MCF 10A (cell line): Measurements from ENCODE around the gene B4GALNT3. TPM values are rescaled to one million over a fixed set of nuclear protein-coding genes. Genes with fewer than 3 reads are reported as not detected.

Experiments used
- BruUV-seq: library from RNA; stranded (reverse); fragments of 400-500 nt; replicated peaks from 2 replicates; lab custom pipeline; 2021; lab: Mats Ljungman, UMichigan
- CTCF ChIA-PET: fragments of 300-600 bp; sonication (Branson Sonifier 250); formaldehyde crosslinking; extraction: SDS; loops from one replicate; lab custom pipeline; 2021; ENCODE audit warnings: antibody characterized with exemption, inconsistent platforms; lab: Yijun Ruan, JAX
- POLR2A ChIA-PET: fragments of 300-600, 350-650 bp; sonication (Branson Sonifier 250); formaldehyde crosslinking; extraction: SDS; loops from one replicate; lab custom pipeline; 2020; ENCODE audit warnings: antibody characterized with exemption, inconsistent platforms; lab: Yijun Ruan, JAX
- DNase-seq: peaks from one replicate; pipeline ENCODE4 v3.0.0-alpha.2; 2018; ENCODE audit not compliant: unreplicated experiment
- H3K27ac Mint-ChIP-seq: one replicate; pipeline ENCODE4 v1.8.0; 2022; ENCODE audit warnings: mild to moderate bottlenecking, low read depth, mixed read lengths; ENCODE audit not compliant: unreplicated experiment
- H3K27me3 Mint-ChIP-seq: one replicate; pipeline ENCODE4 v1.8.0; 2022; ENCODE audit warnings: mixed read lengths; ENCODE audit not compliant: insufficient read depth, unreplicated experiment
- H3K36me3 Mint-ChIP-seq: one replicate; pipeline ENCODE4 v1.8.0; 2022; ENCODE audit warnings: mild to moderate bottlenecking, moderate library complexity, mixed read lengths; ENCODE audit not compliant: insufficient read depth, unreplicated experiment
- H3K4me1 Mint-ChIP-seq: one replicate; pipeline ENCODE4 v1.8.0; 2022; ENCODE audit warnings: mixed read lengths; ENCODE audit not compliant: insufficient read depth, unreplicated experiment
- H3K4me3 Mint-ChIP-seq: one replicate; pipeline ENCODE4 v1.8.0; 2022; ENCODE audit warnings: mild to moderate bottlenecking, moderate library complexity, mixed read lengths; ENCODE audit not compliant: unreplicated experiment
- H3K9me3 Mint-ChIP-seq: one replicate; pipeline ENCODE4 v1.8.0; 2022; ENCODE audit warnings: mixed read lengths; ENCODE audit not compliant: unreplicated experiment
- intact Hi-C: fragments of 100-400 bp; cut with micrococcal nuclease; formaldehyde crosslinking; loops from 2 replicates; pipeline ENCODE4 v1.14.1; 2022
- total RNA-seq: library from RNA; stranded (reverse); gene quantifications from 2 replicates; pipeline ENCODE4 v1.2.3, GENCODE V29; 2022
- TF ChIP-seq, protein P1 (sequence below): fragments of 200-600 bp; IDR thresholded peaks from one replicate; pipeline ENCODE4 v1.8.0; 2022; ENCODE audit warnings: antibody characterized with exemption, mild to moderate bottlenecking; ENCODE audit not compliant: unreplicated experiment

B4GALNT3 gene
- total RNA-seq, 1 experiment from 2014 or later = 0.68 TPM

DNA sequence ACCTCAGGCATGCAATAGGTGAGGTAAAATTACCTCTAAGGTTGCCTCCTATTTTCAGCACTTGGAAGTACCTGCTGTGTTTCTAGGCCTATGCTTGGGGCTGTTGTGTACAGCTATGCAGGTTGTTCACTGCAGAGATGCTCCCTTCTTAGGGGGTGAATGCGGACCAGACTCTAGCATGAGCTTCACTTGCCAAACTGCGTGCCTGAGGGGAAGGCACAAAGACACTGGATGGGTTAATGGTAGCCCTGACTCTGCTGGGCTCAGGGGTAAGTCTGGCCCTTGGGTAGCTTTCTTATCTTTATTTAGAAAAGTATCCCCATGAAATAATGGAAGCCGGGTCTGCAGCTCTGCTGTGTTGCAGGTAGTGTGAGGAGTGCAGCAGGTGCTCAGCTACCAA lies 35.7 kb downstream of the B4GALNT3 start:
- no peaks in the 10 kb centered on the region for H3K9me3 Mint-ChIP-seq

DNA sequence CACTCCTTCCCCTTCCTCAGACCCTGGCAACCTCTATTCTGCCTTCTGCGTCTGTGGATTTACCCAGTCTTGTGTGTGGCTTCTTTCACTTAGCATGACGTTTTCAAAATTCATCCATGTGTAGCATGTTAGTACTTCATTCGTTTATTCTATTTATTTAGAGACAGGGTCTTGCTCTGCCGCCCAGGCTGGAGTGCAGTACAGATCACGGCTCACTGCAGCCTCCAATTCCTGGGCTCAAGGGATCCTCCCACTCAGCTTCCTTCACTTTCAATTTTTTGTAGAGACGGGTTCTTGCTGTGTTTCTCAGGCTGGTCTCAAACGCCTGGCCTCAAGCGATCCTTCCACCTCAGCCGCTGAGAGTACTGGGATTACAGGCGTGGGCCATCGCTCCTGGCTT lies 37.0 kb downstream of the B4GALNT3 start:
- Mint-ChIP-seq H3K4me3 (no peak overlapping the region), H3K9me3 (no peaks in the 10 kb centered on the region), H3K27ac (no peak overlapping the region), H3K27me3 (no peaks in the 10 kb centered on the region), H3K36me3 (no peaks in the 10 kb centered on the region), H3K4me1 (no peaks in the 10 kb centered on the region)
- intact Hi-C loops = no loop called here
- DNase-seq = no peak
- POLR2A ChIA-PET = no interaction called here
- CTCF ChIA-PET = interaction anchor here (0.6 to 0.7 kb wide), 3 partner anchors 11 to 30 kb away, joined by 3 read pairs; no protein-coding TSS in a partner anchor
- BruUV-seq = no TSS peak
- TF ChIP-seq, protein P1, sequence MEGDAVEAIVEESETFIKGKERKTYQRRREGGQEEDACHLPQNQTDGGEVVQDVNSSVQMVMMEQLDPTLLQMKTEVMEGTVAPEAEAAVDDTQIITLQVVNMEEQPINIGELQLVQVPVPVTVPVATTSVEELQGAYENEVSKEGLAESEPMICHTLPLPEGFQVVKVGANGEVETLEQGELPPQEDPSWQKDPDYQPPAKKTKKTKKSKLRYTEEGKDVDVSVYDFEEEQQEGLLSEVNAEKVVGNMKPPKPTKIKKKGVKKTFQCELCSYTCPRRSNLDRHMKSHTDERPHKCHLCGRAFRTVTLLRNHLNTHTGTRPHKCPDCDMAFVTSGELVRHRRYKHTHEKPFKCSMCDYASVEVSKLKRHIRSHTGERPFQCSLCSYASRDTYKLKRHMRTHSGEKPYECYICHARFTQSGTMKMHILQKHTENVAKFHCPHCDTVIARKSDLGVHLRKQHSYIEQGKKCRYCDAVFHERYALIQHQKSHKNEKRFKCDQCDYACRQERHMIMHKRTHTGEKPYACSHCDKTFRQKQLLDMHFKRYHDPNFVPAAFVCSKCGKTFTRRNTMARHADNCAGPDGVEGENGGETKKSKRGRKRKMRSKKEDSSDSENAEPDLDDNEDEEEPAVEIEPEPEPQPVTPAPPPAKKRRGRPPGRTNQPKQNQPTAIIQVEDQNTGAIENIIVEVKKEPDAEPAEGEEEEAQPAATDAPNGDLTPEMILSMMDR = no peak

More for the DNA sequence above, 35.7 kb downstream of the B4GALNT3 start:
- H3K4me1 Mint-ChIP-seq = no peaks in the 10 kb centered on the region
- H3K27ac Mint-ChIP-seq = no peak overlapping the region
- no peak overlapping the region for H3K4me3 Mint-ChIP-seq
- H3K27me3 Mint-ChIP-seq = no peaks in the 10 kb centered on the region
- BruUV-seq = no TSS peak
- no peak for DNase-seq
- no peaks in the 10 kb centered on the region for H3K36me3 Mint-ChIP-seq
- ChIA-PET POLR2A (interaction anchor here (0.7 to 1.2 kb wide), 2 partner anchors 67 to 94 kb away, joined by 3 read pairs; partner anchors contain the start of gene CCDC77), CTCF (no interaction called here)
- intact Hi-C loops = no loop called here
- TF ChIP-seq, protein P1 = no peak

DNA sequence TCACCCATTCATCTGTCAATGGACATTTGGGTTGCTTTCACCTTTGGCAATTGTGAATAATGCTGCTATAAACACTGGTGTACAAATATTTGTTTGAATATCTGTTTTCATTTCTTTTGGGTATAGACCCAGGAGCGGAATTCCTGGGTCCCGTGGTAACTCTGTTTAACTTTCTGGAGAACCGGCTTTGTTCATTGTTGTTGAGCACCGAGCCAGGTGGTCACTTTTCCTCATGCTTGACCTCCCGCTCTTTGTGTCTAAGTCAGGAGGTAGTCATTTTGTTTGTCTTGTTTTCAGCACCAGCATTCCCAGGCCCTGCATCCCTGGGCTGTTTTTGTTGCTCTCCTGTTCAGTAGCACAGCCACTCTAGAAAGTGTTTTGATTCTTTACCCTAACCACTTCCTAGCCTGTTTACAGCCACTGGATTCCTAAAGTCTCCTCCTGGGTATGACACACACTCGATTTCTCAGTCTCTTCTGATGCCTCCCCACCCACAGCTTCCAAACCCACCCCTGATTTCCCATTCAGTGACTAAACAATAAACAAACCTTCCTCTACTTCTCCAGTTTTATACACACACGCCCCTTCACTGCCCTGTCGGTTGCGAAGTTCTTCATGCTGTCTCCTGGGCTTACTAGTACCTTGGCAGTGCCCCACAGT lies 37.9 kb downstream of the B4GALNT3 start:
- Mint-ChIP-seq H3K27ac (no peak overlapping the region), H3K4me1 (peaks cover 6% of the 10 kb centered on the region), H3K27me3 (no peaks in the 10 kb centered on the region), H3K9me3 (no peaks in the 10 kb centered on the region), H3K36me3 (no peaks in the 10 kb centered on the region), H3K4me3 (no peak overlapping the region)
- intact Hi-C loops = no loop called here
- TF ChIP-seq, protein P1 = no peak
- DNase-seq = no peak
- no TSS peak for BruUV-seq
- ChIA-PET POLR2A (no interaction called here), CTCF (no interaction called here)

DNA sequence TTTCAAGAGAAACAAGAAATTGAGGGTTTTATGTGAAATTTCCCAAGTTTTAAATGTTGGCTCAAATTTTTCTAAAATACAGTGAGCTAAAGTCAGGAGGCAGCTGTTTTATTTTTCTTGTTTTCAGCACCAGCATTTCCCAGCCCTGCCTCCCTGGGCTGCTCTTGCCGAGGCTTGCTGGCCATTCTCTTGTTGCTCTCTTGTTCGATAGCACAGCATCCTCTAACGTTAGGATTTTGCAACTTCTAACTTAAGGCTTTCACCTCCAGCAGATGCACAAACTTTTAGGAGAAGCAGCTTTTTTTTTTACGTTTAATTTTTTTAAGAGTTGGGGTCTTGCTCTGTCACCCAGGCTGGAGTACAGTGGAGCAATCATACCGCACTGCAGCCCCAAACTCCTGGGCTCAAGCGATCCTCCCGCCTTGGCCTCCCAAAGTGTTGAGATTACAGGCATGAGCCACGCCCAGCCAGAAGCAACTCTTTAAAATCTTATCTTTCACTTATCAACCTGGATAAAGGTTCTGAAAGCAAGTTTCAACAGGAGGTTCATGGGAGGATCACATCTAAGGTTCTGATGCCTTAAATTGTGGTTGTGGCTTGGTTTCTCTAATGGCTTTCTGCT lies 40.2 kb downstream of the B4GALNT3 start:
- TF ChIP-seq, protein P1 = no peak
- Mint-ChIP-seq H3K36me3 (no peaks in the 10 kb centered on the region), H3K27me3 (no peaks in the 10 kb centered on the region), H3K4me3 (no peak overlapping the region), H3K9me3 (no peaks in the 10 kb centered on the region), H3K4me1 (peaks cover 13% of the 10 kb centered on the region), H3K27ac (no peak overlapping the region)
- POLR2A ChIA-PET = no interaction called here
- BruUV-seq = no TSS peak
- DNase-seq = no peak
- intact Hi-C loops = loop anchor here (10.0 kb wide), 1 partner anchor 45 kb away; the partner anchor contains the start of gene B4GALNT3
- CTCF ChIA-PET = interaction anchor here (0.7 to 3.1 kb wide), 6 partner anchors 13 to 46 kb away, joined by 3 to 12 read pairs (median 4); no protein-coding TSS in a partner anchor
